ENCODE measurements around the gene DACH2. TPM values are rescaled to one million over a fixed set of nuclear protein-coding genes. Genes with fewer than 3 reads are reported as not detected.

Gene DACH2
- total RNA-seq, 6 experiments from 2014 or later: not detected

- ATAC-seq (peak in 1 of 4 donors; percentile 28), DNase-seq (no peak)
- no peaks in the 10 kb centered on the region for H3K27me3 ChIP-seq
- WGBS (ENCODE audit: insufficient coverage, low coverage, low lambda C conversion rate, missing lambda C conversion rate): 2% methylated on average over 3 of the region's 3 CpGs
- H3K9me3 ChIP-seq: no peaks in the 10 kb centered on the region
- H3K4me3 ChIP-seq: no peak overlapping the region
- H3K4me1 ChIP-seq: no peaks in the 10 kb centered on the region
- intact Hi-C loops (cut with DNase I): no loop called here
- no peak overlapping the region for H3K27ac ChIP-seq
- TF ChIP-seq POLR2A (IDR thresholded peaks at IDR 0.05) (no peak), CTCF (IDR thresholded peaks at IDR 0.05) (peak; percentile 17 to 66 (median 64))
- H3K36me3 ChIP-seq: no peaks in the 10 kb centered on the region
Observed at GRCh38 chrX:86133761-86134160, 14.5 kb upstream of the DACH2 start.

DNA sequence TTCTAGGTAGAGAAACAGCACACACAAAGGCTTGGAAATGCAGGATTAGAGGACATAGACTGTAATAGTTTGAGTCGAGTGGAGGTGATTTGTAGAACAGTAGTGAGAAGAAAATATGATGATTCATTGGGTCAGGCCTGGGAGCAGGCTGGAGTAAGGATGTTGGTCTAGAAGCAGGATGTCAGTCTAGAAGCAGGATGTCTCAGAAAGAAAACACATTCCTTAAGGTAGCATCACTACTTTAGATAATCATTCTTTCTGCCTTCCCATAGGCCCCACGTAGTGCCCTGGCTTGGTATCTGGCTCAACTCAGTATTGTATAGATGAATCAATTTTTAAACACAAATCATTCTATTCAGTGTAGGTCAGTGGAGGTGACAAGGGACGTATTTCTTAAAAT is 11.2 kb upstream of the DACH2 start:
- intact Hi-C loops (cut with DNase I): no loop called here
- H3K27me3 ChIP-seq: no peaks in the 10 kb centered on the region
- H3K4me3 ChIP-seq: no peak overlapping the region
- no peak for ATAC-seq
- no peak overlapping the region for H3K27ac ChIP-seq
- TF ChIP-seq POLR2A (IDR thresholded peaks at IDR 0.05) (no peak), CTCF (IDR thresholded peaks at IDR 0.05) (no peak)
- H3K4me1 ChIP-seq: no peaks in the 10 kb centered on the region
- H3K36me3 ChIP-seq: no peaks in the 10 kb centered on the region
- H3K9me3 ChIP-seq: no peaks in the 10 kb centered on the region
- DNase-seq: no peak
- WGBS (ENCODE audit: insufficient coverage, low coverage, low lambda C conversion rate, missing lambda C conversion rate): 36% methylated on average over 3 of the region's 3 CpGs

DNA sequence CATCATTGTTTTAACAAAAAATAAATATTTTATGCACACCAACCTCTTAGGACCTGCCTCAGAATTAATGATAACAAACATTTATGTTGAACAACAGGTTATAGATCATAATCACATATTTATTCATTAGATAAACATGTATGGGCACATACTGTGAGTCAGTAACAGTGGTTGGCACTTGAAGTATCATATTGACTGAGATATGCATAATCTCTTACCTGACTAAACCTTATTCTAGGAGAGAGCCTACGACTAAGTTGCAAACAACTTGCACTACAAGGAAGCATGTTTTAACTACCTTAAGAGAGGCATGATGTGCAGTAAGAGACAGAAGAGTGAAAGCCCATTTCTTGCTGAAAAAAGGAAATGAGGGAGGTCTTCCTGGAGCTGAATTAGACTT is 6.5 kb upstream of the DACH2 start:
- no peaks in the 10 kb centered on the region for H3K9me3 ChIP-seq
- H3K4me1 ChIP-seq: no peaks in the 10 kb centered on the region
- no peak overlapping the region for H3K4me3 ChIP-seq
- TF ChIP-seq POLR2A (IDR thresholded peaks at IDR 0.05) (no peak), CTCF (IDR thresholded peaks at IDR 0.05) (no peak)
- H3K27me3 ChIP-seq: no peaks in the 10 kb centered on the region
- no peaks in the 10 kb centered on the region for H3K36me3 ChIP-seq
- no peak overlapping the region for H3K27ac ChIP-seq
- DNase-seq (no peak), ATAC-seq (no peak)
- 25% methylated on average over 1 of the region's 1 CpG for WGBS (ENCODE audit: insufficient coverage, low coverage, low lambda C conversion rate, missing lambda C conversion rate)
- intact Hi-C loops (cut with DNase I): no loop called here

- intact Hi-C loops (cut with DNase I): no loop called here
- WGBS (ENCODE audit: insufficient coverage, low coverage, low lambda C conversion rate, missing lambda C conversion rate): 52% methylated on average over 4 of the region's 4 CpGs
- ATAC-seq (no peak), DNase-seq (no peak)
- H3K27me3 ChIP-seq: peaks cover 0 to 6% of the 10 kb centered on the region in 2 donors
- no peak overlapping the region for H3K27ac ChIP-seq
- no peaks in the 10 kb centered on the region for H3K36me3 ChIP-seq
- TF ChIP-seq CTCF (IDR thresholded peaks at IDR 0.05): no peak
- TF ChIP-seq POLR2A (IDR thresholded peaks at IDR 0.05): no peak
- no peak overlapping the region for H3K4me3 ChIP-seq
- H3K4me1 ChIP-seq: no peaks in the 10 kb centered on the region
- H3K9me3 ChIP-seq: no peaks in the 10 kb centered on the region
Observed at GRCh38 chrX:86146102-86146501, 2.1 kb upstream of the DACH2 start.

DNA sequence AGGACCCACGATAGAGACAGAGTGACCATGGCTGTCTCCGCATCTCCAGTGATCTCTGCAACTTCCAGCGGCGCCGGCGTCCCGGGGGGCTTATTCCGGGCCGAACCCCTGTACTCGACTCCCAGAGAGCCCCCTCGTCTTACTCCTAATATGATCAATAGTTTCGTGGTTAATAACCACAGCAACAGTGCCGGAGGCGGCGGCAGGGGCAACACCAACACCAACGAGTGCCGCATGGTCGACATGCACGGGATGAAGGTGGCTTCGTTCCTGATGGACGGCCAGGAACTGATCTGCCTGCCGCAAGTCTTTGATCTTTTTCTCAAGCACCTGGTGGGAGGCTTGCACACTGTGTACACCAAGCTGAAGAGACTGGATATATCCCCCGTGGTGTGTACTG is 343 bp downstream of the DACH2 start:
- H3K36me3 ChIP-seq: no peaks in the 10 kb centered on the region
- intact Hi-C loops (cut with DNase I): no loop called here
- H3K27me3 ChIP-seq: peaks cover 0 to 9% of the 10 kb centered on the region in 2 donors
- peak overlapping the region in 2 of 3 donors; percentile 30 to 47 for H3K4me3 ChIP-seq
- DNase-seq (no peak), ATAC-seq (no peak)
- H3K27ac ChIP-seq: no peak overlapping the region
- no peaks in the 10 kb centered on the region for H3K4me1 ChIP-seq
- no peak for TF ChIP-seq CTCF (IDR thresholded peaks at IDR 0.05)
- TF ChIP-seq POLR2A (IDR thresholded peaks at IDR 0.05): no peak
- H3K9me3 ChIP-seq: no peaks in the 10 kb centered on the region
- 65% methylated on average over 7 of the region's 23 CpGs for WGBS (ENCODE audit: insufficient coverage, low coverage, low lambda C conversion rate, missing lambda C conversion rate)
